Measurements from ENCODE around the gene CLDN18. TPM values are rescaled to one million over a fixed set of nuclear protein-coding genes. Genes with fewer than 3 reads are reported as not detected.

CLDN18 gene
- total and polyA plus RNA-seq, 2 of the 8 experiments (the other 6 are each of a cell fraction or from before 2014, with no cell fraction given), result not detected

- TF ChIP-seq CTCF (IDR thresholded peaks at IDR 0.05; ENCODE audit: control extremely low read depth in 1 of 3, insufficient read depth in 1 of 3, low read depth in 1 of 3, low read length in 3 of 3) (no peak), KDM4A (IDR thresholded peaks at IDR 0.05; ENCODE audit: low read depth, low read length, severe bottlenecking) (no peak), BACH1 (IDR thresholded peaks at IDR 0.05; ENCODE audit: low read length) (no peak), EZH2 (IDR thresholded peaks at IDR 0.05; ENCODE audit: low read depth, low read length, severe bottlenecking) (no peak)
These were observed 49.3 kb downstream of the CLDN18 start (continued) for GRCh38 chr3:138059261-138059660.
